NCI-H2107 treated with DMSO at 0.1 percent for 48 hours (cell line): Measurements from ENCODE around the gene GALNT18.

Experiments
- DNase-seq: peaks from one replicate; lab custom pipeline; 2025; ENCODE audit not compliant: unreplicated experiment; lab: John Stamatoyannopoulos, UW

Gene GALNT18

GRCh38 chr11:11441091-11441490 lies 180.7 kb downstream of the GALNT18 start:
- no peak for DNase-seq

GRCh38 chr11:11440144-11440543 lies 181.7 kb downstream of the GALNT18 start:
- no peak for DNase-seq

- no peak for DNase-seq
Observed at GRCh38 chr11:11439591-11439990, 182.2 kb downstream of the GALNT18 start.

- no peak for DNase-seq
Observed at GRCh38 chr11:11436715-11437313, 185.0 kb downstream of the GALNT18 start.

GRCh38 chr11:11435635-11436034 lies 186.2 kb downstream of the GALNT18 start:
- no peak for DNase-seq

GRCh38 chr11:11433960-11434359 lies 187.8 kb downstream of the GALNT18 start:
- DNase-seq: no peak

GRCh38 chr11:11432621-11433319 lies 189.0 kb downstream of the GALNT18 start:
- no peak for DNase-seq

- DNase-seq: no peak
Observed at GRCh38 chr11:11430431-11430830, 191.4 kb downstream of the GALNT18 start.

GRCh38 chr11:11428714-11429113 lies 193.1 kb downstream of the GALNT18 start:
- no peak for DNase-seq

- DNase-seq: no peak
Observed at GRCh38 chr11:11427542-11427941, 194.3 kb downstream of the GALNT18 start.

- no peak for DNase-seq
Observed at GRCh38 chr11:11427140-11427539, 194.7 kb downstream of the GALNT18 start.

GRCh38 chr11:11426226-11426952 lies 195.4 kb downstream of the GALNT18 start:
- DNase-seq: no peak

- no peak for DNase-seq
Observed at GRCh38 chr11:11425806-11426205, 196.0 kb downstream of the GALNT18 start.

- DNase-seq: no peak
Observed at GRCh38 chr11:11424688-11425087, 197.1 kb downstream of the GALNT18 start.

- peak; percentile 56 for DNase-seq
Observed at GRCh38 chr11:11422411-11423128, 199.2 kb downstream of the GALNT18 start.

GRCh38 chr11:11421509-11421908 lies 200.3 kb downstream of the GALNT18 start:
- DNase-seq: no peak

- DNase-seq: no peak
Observed at GRCh38 chr11:11420899-11421285, 200.9 kb downstream of the GALNT18 start.

GRCh38 chr11:11420191-11420898 lies 201.5 kb downstream of the GALNT18 start:
- no peak for DNase-seq

GRCh38 chr11:11419747-11420146 lies 202.1 kb downstream of the GALNT18 start:
- DNase-seq: no peak

GRCh38 chr11:11416917-11417316 lies 204.9 kb downstream of the GALNT18 start:
- no peak for DNase-seq

- DNase-seq: peak; percentile 60
Observed at GRCh38 chr11:11416502-11416901, 205.3 kb downstream of the GALNT18 start.
